Right ventricle myocardium inferior (tissue), 1 donor: Measurements from ENCODE around the gene FAM107B. TPM values are rescaled to one million over a fixed set of nuclear protein-coding genes. Genes with fewer than 3 reads are reported as not detected.

ENCODE experiments used
- ATAC-seq: fragments of 200-7000 bp; cut with Tn5 transposase; one replicate; pipeline ENCODE4 v1.9.1; 2020; ENCODE audit warnings: mild to moderate bottlenecking, moderate library complexity
- DNase-seq: peaks from one replicate; pipeline ENCODE4 v3.0.0; 2021; ENCODE audit errors: missing footprints
- intact Hi-C: fragments of 100-400 bp; cut with DNase I; formaldehyde crosslinking; loops from one replicate; pipeline ENCODE4 v1.11.0; 2022
- total RNA-seq: library from RNA; stranded (reverse); fragmentation: NEBNext Ultra II Directional; extraction: Animal tissue kit (Norgen Biotek cat#: 25700); gene quantifications from one replicate; pipeline ENCODE4 v1.2.1, GENCODE V29; 2021
- donor health status: DM: no; HTN: yes; CAD: no; lungs with severe emphysema.

The FAM107B gene
- total RNA-seq, 1 donor from 2014 or later, result 4.2 TPM

- DNase-seq, result no peak
- intact Hi-C loops, result no loop called here
- ATAC-seq, result no peak
These were observed 8.1 kb upstream of the FAM107B start for GRCh38 chr10:14782691-14783363.

DNA sequence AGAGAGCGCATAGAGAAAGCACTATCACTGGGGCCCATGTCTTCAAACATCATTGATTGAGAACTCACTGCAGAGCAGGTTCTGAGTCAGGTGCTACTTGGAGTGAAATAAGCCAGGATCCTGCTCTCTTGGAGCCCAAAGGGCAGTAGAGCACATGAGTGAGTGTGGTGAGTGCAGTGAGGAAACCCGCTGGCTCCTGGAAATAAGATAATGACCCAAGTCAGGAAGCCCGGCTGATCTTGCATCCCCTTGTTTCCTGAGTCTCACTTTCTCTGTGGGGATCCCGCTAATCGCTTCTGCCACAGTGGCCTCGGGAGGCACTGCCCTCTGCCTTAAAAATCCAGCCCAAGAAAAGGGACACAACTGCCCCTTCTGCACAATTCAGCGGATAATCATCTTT lies 7.1 kb upstream of the FAM107B start:
- ATAC-seq (no peak), DNase-seq (no peak)
- intact Hi-C loops, result no loop called here

DNA sequence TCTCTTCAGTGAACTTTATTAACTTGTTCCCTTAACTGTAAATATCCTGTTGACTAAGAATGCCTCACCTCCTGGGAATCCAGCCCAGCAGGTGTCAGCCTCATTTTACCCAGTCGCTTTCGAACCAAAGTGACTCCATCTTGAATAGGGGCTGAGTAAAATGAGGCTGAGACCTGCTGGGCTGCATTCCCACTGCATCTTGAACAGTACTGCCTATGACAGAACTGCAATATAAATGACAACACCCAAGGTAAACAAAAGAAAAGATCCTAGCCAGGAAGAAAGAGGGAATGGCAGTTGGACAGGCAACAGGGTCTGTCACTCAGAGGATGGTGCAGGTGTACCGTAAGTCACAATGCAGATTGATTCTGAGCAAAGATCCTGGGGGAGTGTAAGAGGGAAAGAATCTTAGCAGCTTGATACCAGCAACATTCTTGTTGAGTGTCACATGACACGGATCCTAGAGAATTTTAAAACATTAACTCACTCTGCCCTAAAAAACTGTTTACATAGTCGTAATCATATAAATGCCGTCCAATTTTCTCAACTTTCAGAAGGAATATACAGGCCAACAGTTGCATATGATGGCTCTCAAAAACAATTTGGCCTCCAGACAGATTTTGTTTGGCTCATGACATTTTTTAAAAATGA lies 4.4 kb upstream of the FAM107B start:
- DNase-seq, result no peak
- intact Hi-C loops, result no loop called here
- peak; percentile 73 for ATAC-seq

DNA sequence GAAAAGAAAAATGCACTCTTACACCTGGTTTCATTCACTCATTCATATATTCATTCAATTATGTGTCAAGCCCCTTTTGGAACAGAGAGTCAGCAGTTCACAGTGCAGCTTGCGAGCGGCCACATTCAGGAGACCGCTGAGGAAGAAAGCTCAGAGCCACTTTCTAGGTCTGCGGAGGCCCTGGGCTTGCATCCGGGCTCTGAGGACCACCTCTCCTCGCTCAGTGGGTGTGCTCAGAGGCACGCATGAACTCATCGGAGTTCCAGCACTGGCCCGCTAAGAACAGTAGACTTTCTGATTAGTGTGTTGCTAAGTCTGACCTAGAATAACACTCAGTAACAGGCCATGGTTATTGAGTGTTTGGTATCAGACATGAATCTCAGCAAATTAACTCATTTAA lies 1.8 kb upstream of the FAM107B start:
- ATAC-seq (no peak), DNase-seq (no peak)
- intact Hi-C loops, result no loop called here

GRCh38 chr10:14775656-14776055 lies 959 bp upstream of the FAM107B start:
- ATAC-seq (no peak), DNase-seq (no peak)
- intact Hi-C loops, result no loop called here

- no peak for ATAC-seq
- no peak for DNase-seq
- intact Hi-C loops, result no loop called here
These were observed 500 bp downstream of the FAM107B start for GRCh38 chr10:14774214-14774580.

- no peak for ATAC-seq
- intact Hi-C loops, result no loop called here
These were observed 1.0 kb downstream of the FAM107B start for GRCh38 chr10:14773551-14774213.

DNA sequence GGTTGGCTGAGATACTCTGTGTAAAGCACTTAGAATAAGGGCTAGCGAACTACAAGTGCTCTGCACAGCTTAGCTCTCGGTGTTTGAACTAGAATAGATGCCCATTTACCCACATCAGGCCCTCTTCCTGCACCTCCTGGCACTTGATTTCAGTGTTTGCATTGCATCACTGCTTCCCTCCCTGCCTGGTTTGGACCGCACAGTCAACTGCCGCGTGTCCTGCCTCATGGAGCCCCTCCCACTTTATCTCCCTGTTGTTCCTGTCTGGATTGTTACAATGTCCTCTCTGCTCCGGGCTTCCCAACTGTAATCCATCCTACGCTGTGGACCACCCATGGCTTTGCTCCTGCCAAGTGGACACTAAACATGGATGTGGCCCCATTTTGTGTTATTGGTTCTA lies 2.3 kb downstream of the FAM107B start:
- ATAC-seq, result peak; percentile 52
- DNase-seq, result no peak
- intact Hi-C loops, result no loop called here

More at GRCh38 chr10:14773551-14774213, 1.0 kb downstream of the FAM107B start:
- no peak for DNase-seq

- DNase-seq (no peak), ATAC-seq (no peak)
- intact Hi-C loops, result no loop called here
These were observed 3.8 kb downstream of the FAM107B start for GRCh38 chr10:14770927-14771326.

DNA sequence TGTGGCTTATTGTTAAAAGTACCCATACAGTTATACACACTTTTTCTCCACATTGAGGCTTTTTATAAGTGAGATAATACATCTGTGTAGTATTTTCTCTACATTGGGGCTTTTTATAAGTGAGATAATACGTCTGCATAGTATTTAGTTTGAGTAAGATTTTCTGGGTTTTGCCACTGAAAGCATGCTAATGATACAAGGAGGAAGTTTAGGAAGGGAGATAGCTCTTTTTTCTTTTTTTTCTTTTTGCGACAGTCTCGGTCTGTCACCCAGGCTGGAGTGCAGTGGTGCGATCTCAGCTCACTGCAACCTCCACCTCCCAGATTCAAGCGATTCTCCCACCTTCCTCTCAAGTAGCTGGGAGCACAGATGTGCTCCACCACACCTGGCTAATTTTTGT lies 13.3 kb downstream of the FAM107B start:
- DNase-seq (no peak), ATAC-seq (no peak)
- intact Hi-C loops, result no loop called here

- ATAC-seq, result no peak
These were observed 15.6 kb downstream of the FAM107B start for GRCh38 chr10:14758994-14759664.

DNA sequence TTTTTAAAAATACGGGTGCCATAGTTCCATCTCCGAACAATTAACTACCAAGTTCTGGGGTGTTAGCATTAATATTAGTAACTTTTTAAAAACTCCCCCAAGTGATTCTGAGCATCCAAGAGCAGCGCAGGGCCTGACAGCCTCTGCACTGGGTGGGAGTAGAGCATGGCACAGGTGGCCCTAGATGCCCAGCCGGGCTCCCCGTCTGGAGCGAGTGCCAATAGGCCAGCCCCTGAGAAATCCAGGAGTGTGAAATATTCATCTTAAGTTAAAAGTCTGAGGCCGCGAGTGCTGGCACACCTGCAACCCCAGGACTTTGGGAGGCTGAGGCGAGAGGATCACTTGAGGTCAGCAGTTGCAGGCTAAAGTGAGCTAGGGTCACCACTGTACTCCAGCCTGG lies 16.2 kb downstream of the FAM107B start:
- DNase-seq (no peak), ATAC-seq (no peak)
- intact Hi-C loops, result no loop called here

More at GRCh38 chr10:14758994-14759664, 15.6 kb downstream of the FAM107B start:
- DNase-seq, result no peak
- intact Hi-C loops, result no loop called here

GRCh38 chr10:14757986-14758385 lies 16.7 kb downstream of the FAM107B start:
- intact Hi-C loops, result no loop called here
- no peak for DNase-seq
- no peak for ATAC-seq

DNA sequence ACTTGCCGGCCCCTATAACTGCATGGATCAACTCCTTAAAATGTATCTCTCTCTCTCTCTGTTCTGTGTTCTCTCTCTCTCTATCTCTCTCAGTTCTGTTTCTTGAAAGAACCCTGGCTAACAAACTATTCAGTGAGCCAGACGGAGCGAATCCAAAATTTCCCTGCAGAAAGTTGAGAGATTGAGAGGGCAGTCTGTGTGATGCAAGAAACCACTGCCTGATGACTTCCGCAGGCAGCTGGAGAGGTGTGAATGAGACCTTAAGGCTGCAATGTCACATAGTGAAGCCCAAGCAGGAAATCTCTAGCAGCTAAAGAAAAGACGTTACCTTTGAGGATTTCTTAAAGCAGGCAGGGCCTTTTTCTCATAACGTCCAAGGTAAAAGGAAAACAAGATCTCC lies 17.3 kb downstream of the FAM107B start:
- DNase-seq (no peak), ATAC-seq (peak; percentile 57)
- intact Hi-C loops, result no loop called here

DNA sequence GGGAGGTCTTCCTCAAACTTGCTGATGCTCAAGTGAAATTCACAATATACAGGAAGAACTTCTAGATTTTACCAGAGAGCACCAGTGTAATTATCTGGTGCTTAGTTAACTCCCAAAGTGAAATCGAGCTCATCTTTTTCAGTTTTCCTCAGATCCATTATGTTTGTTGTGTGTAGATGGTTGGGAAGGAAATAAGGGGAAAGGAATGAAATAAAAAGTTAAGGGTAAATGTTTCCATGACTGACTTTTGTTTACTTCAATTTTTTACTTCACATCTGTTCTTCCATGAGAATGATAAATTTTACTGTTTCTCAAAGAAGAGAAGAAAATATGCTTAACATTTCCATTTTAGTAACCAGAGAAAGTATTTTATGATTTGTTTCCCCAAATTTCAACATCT lies 21.3 kb downstream of the FAM107B start:
- no peak for DNase-seq
- intact Hi-C loops, result no loop called here
- ATAC-seq, result no peak

DNA sequence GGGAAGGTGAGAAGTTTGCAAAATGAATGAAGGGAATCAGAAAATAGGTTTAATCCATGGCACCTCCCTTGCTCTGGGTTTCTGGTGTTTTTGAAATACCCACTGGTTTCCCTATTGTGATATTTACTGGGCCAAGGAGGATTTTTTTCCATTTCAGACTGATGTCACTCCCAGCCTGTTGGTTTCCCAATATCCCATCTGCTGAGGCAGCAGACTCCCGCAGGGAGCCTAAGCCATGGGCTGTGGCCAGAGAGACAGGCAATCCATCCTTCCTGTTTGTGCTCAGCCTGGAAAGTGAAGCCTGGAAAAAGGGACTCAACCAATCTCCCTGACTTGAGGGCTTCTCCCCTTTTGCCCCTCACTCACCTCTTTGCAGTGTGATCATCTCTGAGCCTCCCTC lies 22.8 kb downstream of the FAM107B start:
- intact Hi-C loops, result no loop called here
- ATAC-seq (peak; percentile 90), DNase-seq (peak; percentile 78)

DNA sequence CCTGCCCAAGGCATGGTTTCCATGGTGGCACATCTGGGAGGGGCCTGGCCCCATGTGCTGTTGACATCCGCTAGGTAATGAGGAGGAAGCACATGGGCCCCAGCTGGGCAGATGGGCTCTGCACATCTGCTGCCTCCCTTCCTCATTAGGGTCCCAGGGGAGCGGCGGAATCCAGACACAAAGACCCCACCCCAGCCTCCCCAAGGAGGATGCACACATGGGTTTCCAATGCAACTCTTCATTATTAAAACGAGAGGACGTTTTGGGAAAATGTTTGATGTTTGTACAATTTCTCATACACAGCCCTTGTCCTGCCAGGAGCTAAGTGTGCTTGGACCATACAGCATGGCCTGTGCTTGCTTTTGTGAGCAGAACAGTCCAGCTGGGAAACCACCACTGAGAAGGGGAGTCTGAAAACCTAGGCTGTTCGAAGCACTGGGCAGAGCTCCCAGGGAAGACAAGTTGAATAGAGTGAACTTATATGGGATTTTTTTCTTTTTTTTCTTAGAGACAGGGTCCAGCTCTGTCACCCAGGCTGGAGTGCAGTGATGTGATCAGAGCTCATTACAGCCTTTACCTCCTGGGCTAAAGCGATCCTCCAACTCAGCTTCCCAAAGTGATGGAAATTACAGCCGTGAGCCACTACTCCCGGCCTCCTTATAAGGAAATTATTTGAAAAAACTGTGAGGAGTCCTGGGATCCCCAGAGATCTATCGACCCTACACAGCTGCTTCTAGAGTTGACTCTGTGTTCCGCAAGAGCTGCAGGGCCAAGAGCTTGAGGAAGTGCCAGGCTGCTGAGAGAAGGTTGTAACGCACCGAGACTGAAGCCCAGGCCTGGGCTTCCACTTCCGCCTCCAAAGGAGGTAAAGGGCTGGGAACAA lies 23.4 kb downstream of the FAM107B start:
- DNase-seq (peak; percentile 80), ATAC-seq (peak; percentile 90)
- intact Hi-C loops, result no loop called here

- intact Hi-C loops, result no loop called here
- ATAC-seq, result no peak
- DNase-seq, result no peak
These were observed 25.5 kb downstream of the FAM107B start for GRCh38 chr10:14749070-14749809.
